ENCODE measurements around the gene MDM2.

Gene MDM2

DNA sequence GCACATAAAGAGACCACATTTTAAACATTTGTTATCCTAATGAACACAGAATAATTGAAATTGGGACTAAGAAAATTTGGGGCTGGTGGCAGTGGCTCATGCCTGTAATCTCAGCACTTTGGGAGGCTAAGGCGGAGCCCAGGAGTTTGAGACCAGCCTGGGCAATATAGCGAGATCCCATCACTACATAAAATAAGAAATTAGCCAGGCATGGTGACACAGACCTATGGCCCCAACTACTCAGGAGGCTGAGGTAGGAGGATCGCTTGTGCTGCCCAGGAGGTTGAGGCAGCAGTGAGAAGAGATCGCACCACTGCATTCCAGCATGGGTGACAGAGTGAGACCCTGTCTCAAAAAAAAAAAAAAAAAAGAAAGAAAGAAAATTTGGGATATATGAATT lies 65.3 kb downstream of the MDM2 start:
- TF ChIP-seq, protein P1, sequence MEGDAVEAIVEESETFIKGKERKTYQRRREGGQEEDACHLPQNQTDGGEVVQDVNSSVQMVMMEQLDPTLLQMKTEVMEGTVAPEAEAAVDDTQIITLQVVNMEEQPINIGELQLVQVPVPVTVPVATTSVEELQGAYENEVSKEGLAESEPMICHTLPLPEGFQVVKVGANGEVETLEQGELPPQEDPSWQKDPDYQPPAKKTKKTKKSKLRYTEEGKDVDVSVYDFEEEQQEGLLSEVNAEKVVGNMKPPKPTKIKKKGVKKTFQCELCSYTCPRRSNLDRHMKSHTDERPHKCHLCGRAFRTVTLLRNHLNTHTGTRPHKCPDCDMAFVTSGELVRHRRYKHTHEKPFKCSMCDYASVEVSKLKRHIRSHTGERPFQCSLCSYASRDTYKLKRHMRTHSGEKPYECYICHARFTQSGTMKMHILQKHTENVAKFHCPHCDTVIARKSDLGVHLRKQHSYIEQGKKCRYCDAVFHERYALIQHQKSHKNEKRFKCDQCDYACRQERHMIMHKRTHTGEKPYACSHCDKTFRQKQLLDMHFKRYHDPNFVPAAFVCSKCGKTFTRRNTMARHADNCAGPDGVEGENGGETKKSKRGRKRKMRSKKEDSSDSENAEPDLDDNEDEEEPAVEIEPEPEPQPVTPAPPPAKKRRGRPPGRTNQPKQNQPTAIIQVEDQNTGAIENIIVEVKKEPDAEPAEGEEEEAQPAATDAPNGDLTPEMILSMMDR (IDR thresholded peaks at IDR 0.05; ENCODE audit: poor library complexity, severe bottlenecking), result no peak

DNA sequence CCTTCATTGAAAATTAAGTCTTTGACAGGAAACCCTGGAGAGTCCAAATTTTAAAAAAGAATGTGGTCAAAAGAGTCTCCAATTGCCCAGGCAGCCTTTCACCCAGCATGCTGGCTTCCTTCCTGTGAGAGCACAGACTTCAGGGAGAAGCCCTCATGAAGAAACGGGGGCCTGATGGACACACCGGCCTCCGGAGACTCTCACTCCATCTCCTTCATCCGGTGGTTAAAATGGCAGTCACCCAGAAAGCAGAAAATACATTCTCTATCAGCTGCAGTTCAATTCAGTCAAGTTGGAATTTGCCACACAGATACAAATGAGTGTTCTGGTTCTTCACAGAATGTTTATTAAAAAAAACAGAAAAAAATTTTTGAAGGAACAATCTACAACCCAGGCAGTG lies 68.5 kb downstream of the MDM2 start:
- Histone ChIP-seq H3K36me3 (ENCODE audit: low read depth) (no peaks in the 10 kb centered on the region), H3K27ac (ENCODE audit: poor library complexity, severe bottlenecking) (no peak overlapping the region), H3K27me3 (ENCODE audit: insufficient read depth, poor library complexity, severe bottlenecking) (no peaks in the 10 kb centered on the region), H3K9me3 (ENCODE audit: severe bottlenecking) (peaks cover 2% of the 10 kb centered on the region), H3K4me1 (ENCODE audit: insufficient read depth, poor library complexity, severe bottlenecking) (no peaks in the 10 kb centered on the region), H3K4me3 (ENCODE audit: severe bottlenecking) (no peak overlapping the region)
- TF ChIP-seq, protein P1 (IDR thresholded peaks at IDR 0.05; ENCODE audit: poor library complexity, severe bottlenecking), result no peak
- DNase-seq (ENCODE audit: low spot score) (no peak), ATAC-seq (ENCODE audit: low read depth) (no peak)

More for the DNA sequence above, 65.3 kb downstream of the MDM2 start:
- Histone ChIP-seq H3K27ac (ENCODE audit: poor library complexity, severe bottlenecking) (no peak overlapping the region), H3K36me3 (ENCODE audit: low read depth) (no peaks in the 10 kb centered on the region), H3K27me3 (ENCODE audit: insufficient read depth, poor library complexity, severe bottlenecking) (no peaks in the 10 kb centered on the region), H3K9me3 (ENCODE audit: severe bottlenecking) (no peaks in the 10 kb centered on the region), H3K4me1 (ENCODE audit: insufficient read depth, poor library complexity, severe bottlenecking) (no peaks in the 10 kb centered on the region), H3K4me3 (ENCODE audit: severe bottlenecking) (no peak overlapping the region)
- ATAC-seq (ENCODE audit: low read depth) (no peak), DNase-seq (ENCODE audit: low spot score) (no peak)

DNA sequence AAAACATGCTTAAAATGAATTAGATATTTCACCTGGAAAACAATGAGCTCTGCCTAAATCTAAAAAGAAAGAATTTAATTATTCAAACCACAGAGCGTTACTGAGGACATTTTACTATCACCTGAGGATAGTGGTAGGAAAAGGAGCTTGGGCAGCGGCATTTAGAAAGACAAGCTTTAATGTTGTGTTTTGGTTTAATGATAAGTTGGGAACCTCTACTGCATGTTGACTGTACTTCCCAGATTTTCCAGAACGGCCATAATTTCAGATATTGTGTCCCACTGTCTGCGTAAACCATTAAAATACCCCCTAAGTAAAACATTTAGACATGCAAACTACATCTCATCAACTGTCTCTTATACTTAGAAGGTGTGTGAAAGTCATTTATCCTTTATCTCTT lies 69.6 kb downstream of the MDM2 start:
- ATAC-seq (ENCODE audit: low read depth) (no peak), DNase-seq (ENCODE audit: low spot score) (no peak)
- TF ChIP-seq, protein P1 (IDR thresholded peaks at IDR 0.05; ENCODE audit: poor library complexity, severe bottlenecking), result no peak
- H3K27ac ChIP-seq (ENCODE audit: poor library complexity, severe bottlenecking), result no peak overlapping the region
- no peaks in the 10 kb centered on the region for H3K4me1 ChIP-seq (ENCODE audit: insufficient read depth, poor library complexity, severe bottlenecking)
- no peaks in the 10 kb centered on the region for H3K27me3 ChIP-seq (ENCODE audit: insufficient read depth, poor library complexity, severe bottlenecking)
- H3K9me3 ChIP-seq (ENCODE audit: severe bottlenecking), result peaks cover 2% of the 10 kb centered on the region
- no peaks in the 10 kb centered on the region for H3K36me3 ChIP-seq (ENCODE audit: low read depth)
- H3K4me3 ChIP-seq (ENCODE audit: severe bottlenecking), result no peak overlapping the region

DNA sequence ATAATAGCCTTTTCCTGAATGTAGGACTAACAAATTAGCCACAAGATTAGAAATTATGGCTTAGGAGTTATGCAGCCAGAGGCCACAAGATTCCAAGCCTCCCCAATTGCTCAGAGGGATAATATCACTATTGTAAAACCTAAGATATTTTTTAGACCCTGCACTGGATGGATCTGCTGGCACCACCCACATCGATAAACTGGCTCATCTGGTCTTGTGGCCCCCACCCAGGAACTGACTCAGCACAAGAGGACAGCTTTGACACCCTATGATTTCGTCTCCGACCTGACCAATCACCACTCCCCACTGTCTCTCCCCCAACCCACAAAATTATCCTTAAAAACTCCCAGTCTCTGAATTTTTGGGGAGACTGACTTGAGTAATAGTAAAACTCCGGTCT lies 70.3 kb downstream of the MDM2 start:
- Histone ChIP-seq H3K4me3 (ENCODE audit: severe bottlenecking) (no peak overlapping the region), H3K9me3 (ENCODE audit: severe bottlenecking) (peaks cover 2% of the 10 kb centered on the region), H3K36me3 (ENCODE audit: low read depth) (no peaks in the 10 kb centered on the region), H3K27ac (ENCODE audit: poor library complexity, severe bottlenecking) (no peak overlapping the region), H3K27me3 (ENCODE audit: insufficient read depth, poor library complexity, severe bottlenecking) (no peaks in the 10 kb centered on the region), H3K4me1 (ENCODE audit: insufficient read depth, poor library complexity, severe bottlenecking) (no peaks in the 10 kb centered on the region)
- TF ChIP-seq, protein P1 (IDR thresholded peaks at IDR 0.05; ENCODE audit: poor library complexity, severe bottlenecking), result no peak
- DNase-seq (ENCODE audit: low spot score) (no peak), ATAC-seq (ENCODE audit: low read depth) (no peak)

DNA sequence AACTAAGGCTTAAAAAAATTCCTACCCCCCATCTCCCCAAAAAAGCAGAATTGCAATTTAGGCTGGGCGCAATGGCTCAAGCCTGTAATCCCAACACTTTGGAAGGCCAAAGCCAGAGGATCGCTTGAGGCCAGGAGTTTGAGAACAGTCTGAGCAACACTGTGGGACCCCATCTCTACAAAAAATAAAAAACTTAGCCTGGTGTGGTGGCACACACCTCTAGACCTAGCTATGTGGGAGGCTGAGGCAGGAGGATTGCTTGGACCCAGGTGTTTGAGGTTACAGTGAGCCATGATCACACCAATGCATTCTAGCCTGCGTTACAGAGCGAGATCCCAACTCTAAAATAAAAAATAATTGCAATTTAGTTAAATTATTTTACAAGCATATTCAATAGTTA lies 70.9 kb downstream of the MDM2 start:
- Histone ChIP-seq H3K27me3 (ENCODE audit: insufficient read depth, poor library complexity, severe bottlenecking) (no peaks in the 10 kb centered on the region), H3K36me3 (ENCODE audit: low read depth) (no peaks in the 10 kb centered on the region), H3K4me3 (ENCODE audit: severe bottlenecking) (no peak overlapping the region), H3K4me1 (ENCODE audit: insufficient read depth, poor library complexity, severe bottlenecking) (no peaks in the 10 kb centered on the region), H3K9me3 (ENCODE audit: severe bottlenecking) (peaks cover 2% of the 10 kb centered on the region), H3K27ac (ENCODE audit: poor library complexity, severe bottlenecking) (no peak overlapping the region)
- TF ChIP-seq, protein P1 (IDR thresholded peaks at IDR 0.05; ENCODE audit: poor library complexity, severe bottlenecking), result no peak
- ATAC-seq (ENCODE audit: low read depth) (no peak), DNase-seq (ENCODE audit: low spot score) (no peak)

All from RWPE2 (cell line).